Measurements from ENCODE around the gene KIFAP3.

The KIFAP3 gene

GRCh38 chr1:169901115-169901514, 173.4 kb downstream of the KIFAP3 start:
- no peak for TF ChIP-seq FOXM1 (IDR thresholded peaks at IDR 0.05; ENCODE audit: borderline replicate concordance, low read depth)
- TF ChIP-seq NFIC (IDR thresholded peaks at IDR 0.05) = no peak
- no peak for TF ChIP-seq CEBPB (IDR thresholded peaks at IDR 0.05)
- no peak for TF ChIP-seq ZBTB7A (IDR thresholded peaks at IDR 0.05; ENCODE audit: low read depth)
- TF ChIP-seq EP300 (IDR thresholded peaks at IDR 0.05; ENCODE audit: borderline replicate concordance) = no peak
- no peak for TF ChIP-seq TAF1 (IDR thresholded peaks at IDR 0.05; ENCODE audit: low read depth)
- TF ChIP-seq YY1 (IDR thresholded peaks at IDR 0.05; ENCODE audit: low read depth) = no peak
- TF ChIP-seq RAD21 (IDR thresholded peaks at IDR 0.05; ENCODE audit: low read depth) = no peak
- TF ChIP-seq TCF12 (IDR thresholded peaks at IDR 0.05; ENCODE audit: low read depth) = no peak

DNA sequence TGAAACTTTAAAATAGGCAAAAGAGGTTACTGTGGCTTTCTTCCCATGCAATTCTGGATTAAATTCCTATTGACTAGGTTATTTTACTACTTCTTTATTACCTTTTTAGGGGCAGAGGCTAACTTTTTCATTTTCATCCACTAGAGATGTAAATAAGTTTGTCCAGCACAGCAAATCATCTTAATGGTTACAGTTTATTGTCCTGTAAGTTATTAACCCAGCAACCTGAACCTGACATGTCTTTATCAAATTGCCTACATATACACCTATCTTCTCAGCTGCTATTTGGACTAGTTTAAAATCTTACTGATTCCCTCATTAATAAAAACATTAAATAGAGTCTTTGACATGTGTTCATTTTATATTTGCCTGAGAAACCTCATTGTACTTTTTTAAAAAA, 173.9 kb downstream of the KIFAP3 start:
- no peak for TF ChIP-seq TAF1 (IDR thresholded peaks at IDR 0.05; ENCODE audit: low read depth)
- TF ChIP-seq NFIC (IDR thresholded peaks at IDR 0.05) = no peak
- TF ChIP-seq TEAD4 (IDR thresholded peaks at IDR 0.05) = no peak
- no peak for TF ChIP-seq EP300 (IDR thresholded peaks at IDR 0.05; ENCODE audit: borderline replicate concordance)
- TF ChIP-seq, protein P1, sequence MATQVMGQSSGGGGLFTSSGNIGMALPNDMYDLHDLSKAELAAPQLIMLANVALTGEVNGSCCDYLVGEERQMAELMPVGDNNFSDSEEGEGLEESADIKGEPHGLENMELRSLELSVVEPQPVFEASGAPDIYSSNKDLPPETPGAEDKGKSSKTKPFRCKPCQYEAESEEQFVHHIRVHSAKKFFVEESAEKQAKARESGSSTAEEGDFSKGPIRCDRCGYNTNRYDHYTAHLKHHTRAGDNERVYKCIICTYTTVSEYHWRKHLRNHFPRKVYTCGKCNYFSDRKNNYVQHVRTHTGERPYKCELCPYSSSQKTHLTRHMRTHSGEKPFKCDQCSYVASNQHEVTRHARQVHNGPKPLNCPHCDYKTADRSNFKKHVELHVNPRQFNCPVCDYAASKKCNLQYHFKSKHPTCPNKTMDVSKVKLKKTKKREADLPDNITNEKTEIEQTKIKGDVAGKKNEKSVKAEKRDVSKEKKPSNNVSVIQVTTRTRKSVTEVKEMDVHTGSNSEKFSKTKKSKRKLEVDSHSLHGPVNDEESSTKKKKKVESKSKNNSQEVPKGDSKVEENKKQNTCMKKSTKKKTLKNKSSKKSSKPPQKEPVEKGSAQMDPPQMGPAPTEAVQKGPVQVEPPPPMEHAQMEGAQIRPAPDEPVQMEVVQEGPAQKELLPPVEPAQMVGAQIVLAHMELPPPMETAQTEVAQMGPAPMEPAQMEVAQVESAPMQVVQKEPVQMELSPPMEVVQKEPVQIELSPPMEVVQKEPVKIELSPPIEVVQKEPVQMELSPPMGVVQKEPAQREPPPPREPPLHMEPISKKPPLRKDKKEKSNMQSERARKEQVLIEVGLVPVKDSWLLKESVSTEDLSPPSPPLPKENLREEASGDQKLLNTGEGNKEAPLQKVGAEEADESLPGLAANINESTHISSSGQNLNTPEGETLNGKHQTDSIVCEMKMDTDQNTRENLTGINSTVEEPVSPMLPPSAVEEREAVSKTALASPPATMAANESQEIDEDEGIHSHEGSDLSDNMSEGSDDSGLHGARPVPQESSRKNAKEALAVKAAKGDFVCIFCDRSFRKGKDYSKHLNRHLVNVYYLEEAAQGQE (IDR thresholded peaks at IDR 0.05; ENCODE audit: low read depth) = no peak
- TF ChIP-seq TCF12 (IDR thresholded peaks at IDR 0.05; ENCODE audit: low read depth) = no peak

- TF ChIP-seq NFIC (IDR thresholded peaks at IDR 0.05) = no peak
- no peak for TF ChIP-seq CREB1 (IDR thresholded peaks at IDR 0.05; ENCODE audit: low read depth)
- TF ChIP-seq FOXM1 (IDR thresholded peaks at IDR 0.05; ENCODE audit: borderline replicate concordance, low read depth) = no peak
- TF ChIP-seq RAD21 (IDR thresholded peaks at IDR 0.05; ENCODE audit: low read depth) = no peak
- TF ChIP-seq EP300 (IDR thresholded peaks at IDR 0.05; ENCODE audit: borderline replicate concordance) = no peak
- TF ChIP-seq YY1 (IDR thresholded peaks at IDR 0.05; ENCODE audit: low read depth) = no peak
- TF ChIP-seq TEAD4 (IDR thresholded peaks at IDR 0.05) = no peak
- no peak for TF ChIP-seq TAF1 (IDR thresholded peaks at IDR 0.05; ENCODE audit: low read depth)
- no peak for TF ChIP-seq EGR1 (IDR thresholded peaks at IDR 0.05)
- TF ChIP-seq, protein P1 (IDR thresholded peaks at IDR 0.05; ENCODE audit: low read depth) = no peak
- no peak for TF ChIP-seq CEBPB (IDR thresholded peaks at IDR 0.05)
- TF ChIP-seq USF1 (IDR thresholded peaks at IDR 0.05) = no peak
- no peak for TF ChIP-seq TCF12 (IDR thresholded peaks at IDR 0.05; ENCODE audit: low read depth)
Observed at GRCh38 chr1:169899519-169900217, 174.8 kb downstream of the KIFAP3 start.

- TF ChIP-seq MAX (IDR thresholded peaks at IDR 0.05) (no peak), CREB1 (IDR thresholded peaks at IDR 0.05; ENCODE audit: low read depth) (no peak), RAD21 (IDR thresholded peaks at IDR 0.05; ENCODE audit: low read depth) (no peak), TCF12 (IDR thresholded peaks at IDR 0.05; ENCODE audit: low read depth) (no peak), TEAD4 (IDR thresholded peaks at IDR 0.05) (no peak), EGR1 (IDR thresholded peaks at IDR 0.05) (no peak), CEBPB (IDR thresholded peaks at IDR 0.05) (no peak), NFIC (IDR thresholded peaks at IDR 0.05) (no peak), YY1 (IDR thresholded peaks at IDR 0.05; ENCODE audit: low read depth) (no peak), EP300 (IDR thresholded peaks at IDR 0.05; ENCODE audit: borderline replicate concordance) (no peak), ZBTB7A (IDR thresholded peaks at IDR 0.05; ENCODE audit: low read depth) (no peak), USF1 (IDR thresholded peaks at IDR 0.05) (no peak), FOXM1 (IDR thresholded peaks at IDR 0.05; ENCODE audit: borderline replicate concordance, low read depth) (no peak), TAF1 (IDR thresholded peaks at IDR 0.05; ENCODE audit: low read depth) (no peak)
- TF ChIP-seq, protein P1 (IDR thresholded peaks at IDR 0.05; ENCODE audit: low read depth) = no peak
Observed at GRCh38 chr1:169896013-169896412, 178.5 kb downstream of the KIFAP3 start.

Data from Ishikawa (cell line).